HG03558 (cell line): ENCODE data around the gene B3GLCT.

Experiments
- ATAC-seq: cut with Tn5 transposase; IDR thresholded peaks from one replicate; pipeline ENCODE4 v1.9.1; 2021; ENCODE audit warnings: moderate number of reproducible peaks; ENCODE audit not compliant: unreplicated experiment; ENCODE audit errors: extremely low read depth

The B3GLCT gene

DNA sequence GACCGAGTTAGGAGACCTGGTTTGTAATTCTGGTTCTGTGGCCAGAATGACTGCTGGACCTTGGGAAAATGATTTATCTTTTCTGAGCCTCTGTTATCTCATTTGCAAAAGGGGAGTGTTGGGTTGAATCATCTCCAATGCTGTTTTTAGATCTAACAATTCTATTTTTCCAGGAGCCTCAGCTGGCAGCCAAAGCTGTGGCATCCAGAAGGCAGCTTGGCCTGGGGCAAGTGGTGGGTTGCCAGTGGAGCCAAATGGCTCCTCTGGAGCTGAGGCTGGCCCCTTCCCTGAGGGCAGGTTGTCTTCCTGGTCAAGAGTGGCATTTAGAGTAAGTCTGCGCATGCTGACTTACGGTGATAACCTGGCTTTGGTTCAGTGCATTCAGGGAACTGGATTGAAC is 21.3 kb downstream of the B3GLCT start:
- no peak for ATAC-seq

DNA sequence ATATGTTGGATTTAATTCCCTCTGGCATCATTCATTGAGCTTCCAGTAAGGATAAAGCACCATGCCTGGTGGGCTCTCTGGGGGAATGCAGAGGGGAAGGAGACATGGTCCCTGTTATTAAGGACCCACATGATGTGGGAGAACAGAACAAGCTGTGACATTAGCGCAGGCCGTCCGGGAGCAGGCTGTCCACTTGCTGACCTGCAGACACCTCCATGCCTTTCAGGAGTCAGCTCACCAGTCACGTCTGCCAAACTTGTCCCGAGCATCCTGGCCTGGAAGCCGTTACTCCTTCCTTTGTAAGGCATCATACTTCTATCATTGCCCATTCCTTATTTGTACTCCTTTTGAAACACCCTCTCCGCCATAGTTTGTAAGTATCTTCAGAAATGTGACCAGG is 23.4 kb downstream of the B3GLCT start:
- no peak for ATAC-seq

DNA sequence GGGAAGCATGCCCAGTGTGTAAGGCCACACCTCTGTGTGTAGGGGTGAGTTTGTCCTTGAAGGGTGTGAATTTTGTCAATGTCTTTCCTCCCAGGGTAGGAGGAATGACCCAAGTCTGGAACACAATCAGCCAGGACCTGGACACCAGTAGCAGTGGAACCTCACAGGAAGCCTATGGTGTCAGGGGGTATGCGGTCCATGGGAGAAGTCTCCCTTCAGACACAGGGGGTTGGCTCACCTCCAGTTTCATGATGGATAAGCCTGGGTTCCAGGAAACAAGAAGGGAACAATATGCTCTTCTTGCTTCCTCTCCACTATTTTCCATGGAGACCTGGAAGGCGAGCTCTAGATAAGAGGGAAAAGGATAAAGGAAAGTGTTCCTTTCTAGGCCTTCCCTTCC is 23.9 kb downstream of the B3GLCT start:
- ATAC-seq = no peak

DNA sequence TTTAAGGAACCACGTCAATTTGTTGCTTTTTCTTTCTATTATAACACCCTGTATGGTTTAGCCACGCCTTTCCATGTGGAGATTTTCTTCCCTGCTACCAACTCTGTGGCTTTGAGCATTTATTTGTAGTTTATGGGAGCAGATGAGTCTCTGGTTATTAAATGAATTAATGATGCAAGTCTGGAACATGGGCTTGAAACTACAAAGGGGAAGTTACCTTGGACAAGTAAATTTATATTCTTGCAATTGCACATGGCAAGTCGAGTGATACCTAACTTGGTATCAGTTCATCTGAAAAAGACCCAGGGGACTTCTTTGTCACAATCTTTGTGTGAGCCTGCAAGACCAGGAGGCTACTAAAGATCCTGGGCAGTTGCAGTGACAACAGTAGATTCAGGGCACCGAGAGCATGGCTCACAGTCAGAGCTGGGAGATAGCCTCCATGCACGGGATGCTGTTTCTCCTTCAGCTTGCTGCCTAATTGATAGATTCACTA is 24.4 kb downstream of the B3GLCT start:
- no peak for ATAC-seq

DNA sequence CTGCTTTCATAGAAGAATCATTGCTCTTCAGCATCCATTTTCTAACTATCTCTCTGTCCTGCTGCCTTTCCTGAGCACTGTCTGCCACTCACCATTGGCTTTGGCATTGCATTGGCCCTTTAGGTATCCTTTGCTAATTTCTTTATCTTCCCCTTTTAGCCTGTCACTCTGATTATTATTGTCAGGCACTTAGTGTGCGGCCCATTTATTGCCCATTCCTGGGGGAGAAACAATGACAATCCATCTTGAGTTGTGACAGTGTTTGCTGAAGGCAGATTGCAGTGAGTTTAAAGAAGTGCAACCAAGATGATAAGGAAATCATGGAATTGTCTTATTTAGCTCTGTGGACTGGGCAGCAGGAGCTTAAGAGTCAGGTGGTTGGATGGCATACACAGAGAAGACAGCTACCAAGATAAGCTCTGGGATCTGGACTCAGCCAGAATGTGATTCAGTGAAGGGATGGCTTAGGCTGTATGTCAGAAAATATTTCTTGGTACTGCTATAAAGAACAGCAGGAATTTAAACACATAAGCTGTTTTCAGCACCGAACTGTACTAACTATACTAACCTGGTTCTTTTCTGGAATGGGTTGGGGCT is 25.3 kb downstream of the B3GLCT start:
- no peak for ATAC-seq

DNA sequence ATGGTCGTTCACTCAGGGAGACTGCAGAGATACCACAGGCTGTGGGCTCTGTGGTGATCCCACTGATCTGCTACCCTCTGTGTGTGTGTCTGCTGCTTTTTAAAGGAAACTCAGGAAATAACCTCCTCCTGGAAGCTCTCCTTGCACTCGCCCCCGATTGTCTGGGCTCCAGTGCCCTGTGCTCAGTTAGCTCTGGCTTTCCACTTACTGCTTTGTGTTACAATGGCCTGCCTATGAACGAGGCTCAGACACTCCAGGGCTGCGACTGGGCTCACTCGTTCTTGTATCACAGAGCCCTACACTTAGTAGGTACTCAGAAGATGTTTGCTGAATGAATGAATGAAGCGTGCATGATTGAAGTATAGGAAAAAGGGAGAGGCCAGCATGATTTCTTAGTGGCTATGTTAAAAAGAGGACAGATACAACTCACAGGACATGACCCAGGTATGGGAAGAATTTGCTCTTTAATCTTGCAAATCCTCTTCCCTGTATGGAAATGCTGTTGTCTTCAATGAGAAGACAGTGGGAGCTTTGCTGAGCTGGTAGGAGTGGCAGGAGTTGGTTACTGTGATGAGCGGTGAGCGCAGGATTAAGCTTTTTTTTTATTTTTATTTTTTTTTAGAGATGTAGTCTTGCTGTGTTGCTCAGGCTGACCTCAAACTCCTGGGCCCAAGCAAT is 26.4 kb downstream of the B3GLCT start:
- ATAC-seq = no peak

DNA sequence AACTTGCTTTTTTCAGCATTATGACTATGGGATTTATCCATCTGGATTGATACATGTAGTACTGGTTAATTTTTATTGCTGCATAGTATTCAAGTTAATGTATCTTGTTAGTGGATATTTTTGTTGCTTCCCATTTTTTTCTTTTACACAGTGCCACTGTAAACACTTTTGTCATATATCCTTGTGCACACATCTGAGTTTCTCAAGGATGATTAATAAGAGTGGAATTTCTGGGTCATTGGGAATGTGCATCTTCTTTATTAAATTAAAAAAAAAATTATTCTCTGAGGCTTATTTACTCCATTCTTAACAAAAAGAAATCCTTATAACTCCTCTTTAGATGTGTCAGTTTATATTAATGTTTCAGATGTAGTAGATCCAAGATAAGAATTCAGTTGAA is 27.3 kb downstream of the B3GLCT start:
- ATAC-seq = no peak

DNA sequence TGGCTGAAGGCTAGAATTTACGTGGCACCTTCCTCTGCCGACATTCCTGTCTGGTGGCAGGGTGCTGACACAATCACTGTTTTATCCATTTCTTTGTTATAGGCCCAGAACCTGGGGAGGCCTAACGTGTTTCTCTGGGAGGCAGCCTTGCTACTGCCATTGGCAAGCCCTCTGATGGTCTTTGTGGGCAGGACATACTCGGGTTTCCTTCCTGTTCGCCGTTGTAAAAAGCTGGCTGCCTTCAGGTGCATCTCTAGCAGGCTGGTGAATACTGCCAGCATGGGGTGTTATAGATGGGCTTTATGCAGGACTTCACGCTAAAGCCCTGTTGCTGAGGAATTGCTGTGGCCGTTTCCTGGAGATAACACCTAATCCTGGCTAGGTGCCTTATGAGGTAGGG is 28.1 kb downstream of the B3GLCT start:
- no peak for ATAC-seq

DNA sequence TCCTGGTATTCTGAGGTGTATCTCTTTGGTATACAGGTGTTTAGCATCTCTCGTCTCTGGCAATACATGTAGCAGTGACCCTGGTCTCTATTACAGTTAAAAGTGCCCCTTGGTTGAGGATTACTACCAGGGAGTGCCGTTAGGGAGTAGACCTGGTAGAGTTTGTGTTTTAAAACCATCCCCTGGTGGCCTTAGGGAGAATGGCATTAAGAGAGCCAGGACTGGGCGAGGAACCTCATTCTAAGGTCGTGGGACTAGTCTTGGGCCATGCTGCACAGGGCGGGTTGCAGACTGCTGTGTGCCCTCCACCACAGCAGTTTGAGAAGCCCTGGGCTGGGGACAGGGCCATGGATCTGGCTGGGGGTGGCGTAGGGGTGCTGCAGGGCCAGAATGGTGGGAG is 35.0 kb downstream of the B3GLCT start:
- no peak for ATAC-seq

DNA sequence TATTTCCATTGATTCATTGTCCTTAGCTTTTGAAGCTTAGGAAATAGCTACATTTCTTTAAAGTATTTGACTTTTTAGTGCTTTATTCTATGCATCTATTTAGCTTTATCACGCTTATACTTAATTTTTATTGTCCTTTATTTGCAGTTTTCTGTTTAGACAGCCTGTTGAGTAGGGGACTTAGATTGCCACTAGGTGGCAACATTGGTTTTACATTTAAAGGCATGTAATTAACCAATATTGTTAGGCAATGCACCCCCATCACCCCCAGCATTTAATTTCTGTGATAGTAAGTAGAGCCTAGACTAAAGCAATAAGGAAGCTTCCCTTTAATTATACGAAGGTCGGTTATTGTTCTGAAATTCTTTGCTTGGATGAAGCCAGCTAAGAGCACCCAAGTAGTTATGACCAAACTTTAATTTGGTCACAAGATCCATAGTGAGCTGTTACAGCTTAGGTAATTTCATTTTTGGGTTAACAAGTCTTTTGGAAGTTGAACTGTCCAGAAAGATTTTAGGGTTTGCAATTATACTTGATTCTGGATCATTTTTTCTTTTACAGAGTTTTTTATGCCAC is 36.5 kb downstream of the B3GLCT start:
- ATAC-seq = no peak

DNA sequence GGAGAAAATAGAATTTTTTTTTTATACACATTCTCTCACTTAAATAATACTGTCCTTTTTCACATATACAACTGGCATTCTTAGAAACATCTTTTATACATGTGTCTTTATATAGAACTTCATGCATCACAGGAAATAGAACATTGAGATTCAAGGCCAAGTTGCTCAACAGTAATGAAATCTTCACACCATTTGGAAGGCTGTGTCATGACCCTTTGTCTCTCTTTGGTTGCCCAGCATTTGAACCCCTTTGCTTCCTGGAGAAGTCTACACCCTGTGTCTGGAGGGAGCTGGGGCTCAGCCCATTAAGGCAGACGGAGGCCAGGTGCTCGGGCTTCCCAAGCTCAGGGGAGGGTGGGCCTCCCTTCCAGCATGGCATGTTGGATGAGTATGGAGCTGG is 41.1 kb downstream of the B3GLCT start:
- ATAC-seq = no peak

DNA sequence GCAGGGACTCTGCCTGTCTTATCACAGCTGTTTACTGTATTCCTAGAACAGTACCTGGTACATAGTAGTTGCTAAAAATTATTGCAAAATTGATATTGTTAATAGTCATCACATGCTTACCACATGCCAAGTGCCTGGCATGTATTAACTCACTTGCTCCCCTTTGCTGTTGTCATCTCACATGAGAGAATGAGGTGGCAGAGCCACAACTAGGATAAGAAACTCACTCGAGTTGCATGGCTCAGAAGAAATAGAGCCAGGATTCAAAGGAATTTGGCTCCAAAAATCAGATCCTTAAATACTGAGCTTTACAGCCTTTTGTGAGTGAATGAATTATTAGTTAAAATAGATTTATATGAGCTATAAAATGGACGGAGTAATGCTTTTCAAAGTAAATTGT is 42.6 kb downstream of the B3GLCT start:
- ATAC-seq = no peak

DNA sequence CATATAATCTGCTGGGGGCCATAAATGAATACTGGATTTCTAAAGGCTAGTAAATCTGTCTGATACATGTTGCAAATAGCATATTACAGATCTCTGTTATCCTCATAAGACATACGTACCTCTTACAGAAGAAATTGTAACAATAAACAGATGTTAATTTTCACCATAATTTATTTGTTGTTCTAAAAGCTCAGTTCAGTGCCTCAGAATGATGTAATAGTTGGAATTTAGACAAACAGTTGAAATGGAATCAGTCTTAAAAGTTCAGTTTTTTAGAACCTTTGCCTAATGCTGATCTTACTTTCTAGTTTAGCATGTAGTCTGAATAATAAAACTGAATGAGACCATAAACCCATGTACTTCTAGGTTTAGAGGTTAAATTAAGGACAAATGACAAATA is 43.1 kb downstream of the B3GLCT start:
- ATAC-seq = no peak

DNA sequence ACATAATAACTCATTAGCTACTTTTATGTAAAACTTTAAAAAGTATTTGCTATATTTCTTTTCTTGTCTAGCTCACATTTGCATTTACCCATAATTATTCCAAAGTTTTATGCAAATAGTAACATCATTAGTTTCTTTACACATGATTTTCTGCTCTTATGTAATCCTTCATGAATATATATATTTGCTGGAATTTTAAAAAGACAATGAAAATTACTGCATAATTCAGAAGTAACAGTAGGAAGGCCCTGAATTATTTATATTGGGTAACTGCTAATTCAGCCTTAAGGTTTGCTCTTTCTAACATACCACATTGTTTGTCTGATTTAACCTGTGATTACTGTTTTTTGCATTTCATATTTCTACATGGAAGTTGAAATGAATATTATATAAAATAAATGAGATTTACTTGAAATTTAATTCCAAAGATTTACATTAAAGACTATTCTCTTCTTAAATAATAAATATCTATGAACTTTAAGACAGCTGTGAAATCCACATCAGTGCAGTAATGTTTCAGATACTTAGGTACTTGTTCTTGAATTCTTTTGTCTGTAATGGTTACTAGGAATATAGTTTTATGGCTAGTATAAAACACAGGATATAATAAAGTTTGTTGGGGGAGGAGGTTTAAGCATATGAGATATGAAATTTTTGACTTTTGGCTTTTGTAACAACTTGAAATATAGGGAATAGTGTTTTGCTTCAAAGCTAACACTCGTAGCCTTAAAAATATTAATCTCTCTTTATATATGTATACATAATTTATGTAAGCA is 46.0 kb downstream of the B3GLCT start:
- no peak for ATAC-seq

DNA sequence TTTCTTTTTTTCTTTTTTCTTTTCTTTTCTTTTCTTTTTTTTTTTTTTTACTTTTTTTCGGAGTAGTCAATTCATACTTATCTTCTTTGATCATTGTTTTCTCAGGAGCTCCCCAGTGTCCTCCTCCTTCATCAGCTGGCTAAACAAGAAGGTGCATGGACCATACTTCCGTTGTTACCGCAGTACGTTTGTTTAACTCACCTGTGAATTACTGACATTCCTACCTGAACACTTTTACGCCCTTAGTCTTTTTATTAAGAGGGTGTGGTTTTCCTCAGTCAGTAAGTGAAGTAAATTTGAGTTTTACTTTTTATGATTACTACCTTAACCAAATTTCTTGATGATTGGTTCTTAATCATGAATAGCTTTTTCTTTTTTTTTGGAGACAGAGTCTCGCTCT is 47.1 kb downstream of the B3GLCT start:
- no peak for ATAC-seq

DNA sequence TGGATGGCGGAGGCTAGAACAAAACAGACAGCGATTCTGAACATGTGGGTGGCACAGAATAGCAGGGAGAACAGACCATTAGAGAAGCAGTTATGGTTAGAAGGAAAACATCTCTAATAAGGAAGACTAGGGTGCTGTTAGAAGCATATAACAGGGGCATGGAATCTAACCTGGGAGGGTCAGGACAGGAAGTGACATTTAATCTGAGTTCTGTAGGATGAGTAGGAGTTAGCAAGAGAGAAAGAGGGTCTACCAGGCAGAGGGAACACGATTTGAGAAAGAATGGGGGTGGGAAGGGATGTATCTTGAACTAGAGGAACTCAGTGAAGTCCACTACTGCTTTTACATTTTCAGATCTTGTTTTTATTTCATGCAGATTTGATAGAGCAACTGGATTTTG is 48.6 kb downstream of the B3GLCT start:
- no peak for ATAC-seq

DNA sequence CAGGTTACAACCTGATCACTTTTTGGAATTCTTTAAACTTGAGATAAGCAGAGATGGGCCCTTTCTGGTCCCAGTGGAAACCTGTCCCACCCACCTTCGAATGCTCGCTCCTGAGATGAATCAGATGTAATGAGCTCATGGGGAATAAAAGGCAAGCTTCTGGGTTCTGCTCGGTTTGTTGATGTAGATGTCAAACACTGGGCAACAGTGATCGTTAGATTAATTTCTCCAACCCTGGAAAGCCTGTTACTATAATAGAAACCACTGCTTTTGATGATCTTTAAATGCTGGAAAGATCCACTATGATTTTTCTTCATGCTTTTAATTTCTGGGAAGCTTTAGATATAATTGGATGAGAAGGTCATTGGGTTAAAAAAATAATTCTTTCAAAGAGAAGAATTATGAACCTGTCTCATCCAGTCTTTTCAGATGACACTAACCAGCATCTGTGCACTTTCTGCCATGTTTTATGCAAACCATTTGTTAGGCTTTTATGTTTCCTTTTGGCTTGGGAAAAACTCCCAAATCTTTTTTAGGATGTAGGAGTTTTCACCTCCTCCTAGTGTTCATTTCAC is 49.3 kb downstream of the B3GLCT start:
- no peak for ATAC-seq

DNA sequence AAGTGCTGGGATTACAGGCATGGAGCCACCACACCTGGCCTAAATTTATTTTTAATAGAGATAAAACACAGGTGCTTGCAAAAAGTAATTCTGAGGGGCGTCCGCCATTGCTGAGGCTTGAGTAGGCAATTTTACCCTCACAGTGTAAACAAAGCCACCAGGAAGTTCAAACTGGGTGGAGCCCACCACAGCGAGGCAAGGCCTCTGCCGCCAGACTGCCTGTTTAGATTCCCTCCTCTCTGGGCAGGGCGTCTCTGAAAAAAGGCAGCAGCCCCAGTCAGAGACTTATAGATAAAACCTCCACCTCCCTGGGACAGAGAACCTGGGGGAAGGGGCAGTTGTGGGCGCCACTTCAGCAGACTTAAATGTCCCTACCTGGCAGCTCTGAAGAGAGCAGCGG is 50.7 kb downstream of the B3GLCT start:
- ATAC-seq = no peak

DNA sequence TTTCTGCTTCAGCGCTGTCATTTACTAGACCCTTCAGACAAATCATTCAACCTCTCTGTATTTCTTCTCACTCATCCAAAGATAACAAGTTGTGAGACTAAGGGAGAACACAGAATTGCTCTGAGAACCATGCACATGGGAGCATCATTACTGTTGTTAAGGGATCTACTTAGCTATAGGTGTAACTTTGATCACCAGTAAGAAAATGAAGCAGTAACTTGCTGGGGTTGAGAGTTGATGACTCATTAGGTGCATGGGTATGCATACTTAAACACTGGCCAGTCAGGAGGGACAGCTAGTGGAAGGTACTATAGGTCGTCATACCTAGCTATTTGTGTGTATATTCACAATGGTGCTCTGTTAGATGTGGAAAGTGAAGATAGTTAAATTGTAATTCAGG is 61.5 kb downstream of the B3GLCT start:
- no peak for ATAC-seq

DNA sequence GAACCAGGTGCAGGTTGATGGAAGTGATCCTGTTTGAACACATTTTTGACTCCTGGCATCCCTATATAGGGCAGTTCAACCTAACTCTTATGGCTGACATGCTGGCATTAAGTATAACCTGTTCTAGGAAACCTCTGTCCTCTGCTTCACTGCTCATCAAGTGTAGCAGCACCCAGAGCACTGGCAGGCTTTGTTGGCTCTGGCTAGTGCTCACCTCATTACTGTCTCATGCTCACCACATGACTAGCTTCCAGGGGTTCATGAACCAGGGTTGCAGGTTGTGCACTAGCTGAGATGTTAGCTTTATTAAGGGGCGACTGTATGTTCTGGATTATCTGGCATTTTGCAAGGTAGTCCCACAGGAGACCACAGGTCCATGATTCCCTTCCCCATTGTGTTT is 63.6 kb downstream of the B3GLCT start:
- no peak for ATAC-seq

DNA sequence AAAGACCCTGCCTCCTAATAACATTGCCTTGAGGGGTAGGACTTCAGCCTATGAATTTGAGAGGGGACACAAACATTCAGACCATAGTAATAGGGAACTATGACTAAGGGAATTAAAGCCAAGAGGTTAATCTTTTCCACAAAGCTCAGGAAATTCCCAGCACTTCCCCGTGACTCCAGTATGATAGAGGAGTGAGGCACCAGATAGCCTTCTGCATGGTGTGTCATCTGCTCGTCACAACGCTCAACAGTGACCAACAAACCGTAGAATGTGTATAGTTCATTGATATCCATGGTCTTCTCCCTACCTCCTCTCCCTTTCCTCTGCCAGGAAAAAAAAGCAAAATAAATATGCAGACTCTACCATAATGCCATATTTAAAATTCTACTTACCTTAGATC is 64.4 kb downstream of the B3GLCT start:
- no peak for ATAC-seq
